22Rv1 (cell line): ENCODE measurements around the gene AIG1.

Source experiments
- H3K27ac ChIP-seq: fragments of 450-650 bp; 2 replicates; pipeline ENCODE4 v1.5.1; 2017
- ZFX ChIP-seq: fragments of 450-650 bp; IDR thresholded peaks from 2 replicates; pipeline ENCODE4 v1.6.1; 2017; ENCODE audit warnings: antibody characterized with exemption, borderline replicate concordance
- TF ChIP-seq, protein P1 (sequence below): fragments of 450-650 bp; IDR thresholded peaks from 2 replicates; pipeline ENCODE4 v1.5.1; 2017; ENCODE audit warnings: mild to moderate bottlenecking

AIG1 gene

GRCh38 chr6:143198312-143198711 lies 137.6 kb downstream of the AIG1 start:
- TF ChIP-seq, protein P1, sequence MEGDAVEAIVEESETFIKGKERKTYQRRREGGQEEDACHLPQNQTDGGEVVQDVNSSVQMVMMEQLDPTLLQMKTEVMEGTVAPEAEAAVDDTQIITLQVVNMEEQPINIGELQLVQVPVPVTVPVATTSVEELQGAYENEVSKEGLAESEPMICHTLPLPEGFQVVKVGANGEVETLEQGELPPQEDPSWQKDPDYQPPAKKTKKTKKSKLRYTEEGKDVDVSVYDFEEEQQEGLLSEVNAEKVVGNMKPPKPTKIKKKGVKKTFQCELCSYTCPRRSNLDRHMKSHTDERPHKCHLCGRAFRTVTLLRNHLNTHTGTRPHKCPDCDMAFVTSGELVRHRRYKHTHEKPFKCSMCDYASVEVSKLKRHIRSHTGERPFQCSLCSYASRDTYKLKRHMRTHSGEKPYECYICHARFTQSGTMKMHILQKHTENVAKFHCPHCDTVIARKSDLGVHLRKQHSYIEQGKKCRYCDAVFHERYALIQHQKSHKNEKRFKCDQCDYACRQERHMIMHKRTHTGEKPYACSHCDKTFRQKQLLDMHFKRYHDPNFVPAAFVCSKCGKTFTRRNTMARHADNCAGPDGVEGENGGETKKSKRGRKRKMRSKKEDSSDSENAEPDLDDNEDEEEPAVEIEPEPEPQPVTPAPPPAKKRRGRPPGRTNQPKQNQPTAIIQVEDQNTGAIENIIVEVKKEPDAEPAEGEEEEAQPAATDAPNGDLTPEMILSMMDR, result no peak
- TF ChIP-seq ZFX, result no peak

DNA sequence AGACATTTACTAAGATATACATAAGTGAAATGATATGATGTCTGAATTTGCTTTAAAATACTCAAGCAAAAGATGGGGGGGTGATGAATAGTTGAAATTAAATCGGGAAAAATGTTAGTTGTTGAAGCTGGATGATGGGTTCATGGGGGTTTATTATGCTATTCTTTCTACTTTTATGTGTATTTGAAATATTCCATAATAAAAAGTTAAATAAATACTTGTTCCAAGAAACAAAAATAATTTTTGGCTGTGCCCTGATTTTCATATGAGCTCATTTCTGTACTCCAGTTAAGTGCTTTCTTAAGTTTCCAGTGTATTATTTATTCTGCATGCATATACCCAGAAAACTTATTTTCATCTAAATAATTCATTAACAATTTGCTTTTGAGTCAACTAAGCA lies 138.6 kb downstream of the AIG1 start:
- H3K27ac ChIP-seq, result no peak overlapping the region
- TF ChIP-seq, protein P1, result no peak
- TF ChIP-seq ZFX, result no peak

More at GRCh38 chr6:143198312-143198711, 137.6 kb downstream of the AIG1 start:
- no peak overlapping the region for H3K27ac ChIP-seq

GRCh38 chr6:143200167-143200770 lies 139.6 kb downstream of the AIG1 start:
- H3K27ac ChIP-seq, result no peak overlapping the region
- TF ChIP-seq ZFX, result no peak
- TF ChIP-seq, protein P1, result no peak

- TF ChIP-seq, protein P1, result no peak
- TF ChIP-seq ZFX, result no peak
- H3K27ac ChIP-seq, result no peak overlapping the region
Observed at GRCh38 chr6:143204045-143204444, 143.4 kb downstream of the AIG1 start.

GRCh38 chr6:143205131-143205535 lies 144.4 kb downstream of the AIG1 start:
- H3K27ac ChIP-seq, result no peak overlapping the region

DNA sequence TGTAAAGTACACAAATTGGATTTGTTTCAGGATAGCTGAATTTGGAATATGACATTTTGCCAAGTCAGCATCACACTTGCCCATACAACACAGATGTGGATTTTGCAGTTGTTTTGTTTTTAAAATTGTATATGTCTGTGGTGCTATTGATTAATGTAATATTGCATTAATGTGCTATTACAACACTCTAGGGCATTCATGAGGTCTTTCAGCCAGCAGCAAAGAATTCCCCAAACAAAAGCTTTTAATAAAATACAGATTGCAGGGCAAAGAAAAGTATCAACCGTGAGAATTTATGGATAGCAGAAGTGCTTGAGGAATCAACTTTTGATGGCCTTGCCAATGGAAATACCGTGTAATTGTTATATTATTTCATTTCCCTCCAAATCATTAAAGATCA lies 144.9 kb downstream of the AIG1 start:
- H3K27ac ChIP-seq, result no peak overlapping the region
- no peak for TF ChIP-seq ZFX
- TF ChIP-seq, protein P1, result no peak

More at GRCh38 chr6:143205131-143205535, 144.4 kb downstream of the AIG1 start:
- TF ChIP-seq ZFX, result no peak
- TF ChIP-seq, protein P1, result no peak

DNA sequence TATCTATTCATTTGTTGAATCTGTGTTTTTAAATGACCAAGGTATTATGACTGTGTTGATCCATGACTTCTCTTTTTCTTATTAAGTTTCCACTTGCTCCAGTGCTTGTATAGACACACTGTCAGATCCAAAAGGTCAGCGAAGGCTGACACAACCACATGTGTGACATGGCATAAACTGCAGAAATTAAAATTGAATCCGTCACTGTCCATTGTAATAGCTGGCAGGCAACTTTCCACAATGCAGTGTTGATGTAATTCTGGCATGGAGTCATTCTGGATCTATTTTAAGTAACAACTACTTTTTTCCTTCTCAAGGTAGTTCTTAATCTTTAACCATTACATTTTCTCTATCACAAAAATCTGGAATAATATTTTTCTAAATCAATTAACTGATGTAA lies 145.3 kb downstream of the AIG1 start:
- TF ChIP-seq, protein P1, result no peak
- no peak for TF ChIP-seq ZFX
- H3K27ac ChIP-seq, result no peak overlapping the region
